NCI-H1694 treated with DMSO at 0.1 percent for 48 hours (cell line): ENCODE measurements around the gene BMPR1A.
A peak's percentile ranks its signal among the peaks of the same experiment; 100 is the strongest.

Experiments used
- DNase-seq: peaks from one replicate; lab custom pipeline; 2025; lab: John Stamatoyannopoulos, UW

The BMPR1A gene

DNA sequence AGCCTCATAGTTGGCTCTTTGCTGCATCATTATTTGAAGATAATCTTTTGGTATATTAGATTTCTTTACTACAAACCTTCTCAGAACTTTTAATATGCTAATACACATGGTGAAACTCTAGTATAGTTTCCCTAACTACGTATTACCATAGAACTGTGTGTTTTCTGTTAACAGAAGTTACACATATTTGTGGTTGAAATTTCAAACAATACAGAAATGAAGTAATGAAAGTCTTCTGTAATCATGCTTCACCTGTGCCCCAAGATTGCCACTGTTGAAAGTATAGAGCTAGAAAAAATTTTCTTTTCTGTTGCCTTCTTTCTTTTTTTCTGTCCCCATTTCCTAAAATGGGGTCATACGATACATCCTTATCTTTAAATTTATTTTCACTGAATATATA, 9.1 kb downstream of the BMPR1A start:
- no peak for DNase-seq

DNA sequence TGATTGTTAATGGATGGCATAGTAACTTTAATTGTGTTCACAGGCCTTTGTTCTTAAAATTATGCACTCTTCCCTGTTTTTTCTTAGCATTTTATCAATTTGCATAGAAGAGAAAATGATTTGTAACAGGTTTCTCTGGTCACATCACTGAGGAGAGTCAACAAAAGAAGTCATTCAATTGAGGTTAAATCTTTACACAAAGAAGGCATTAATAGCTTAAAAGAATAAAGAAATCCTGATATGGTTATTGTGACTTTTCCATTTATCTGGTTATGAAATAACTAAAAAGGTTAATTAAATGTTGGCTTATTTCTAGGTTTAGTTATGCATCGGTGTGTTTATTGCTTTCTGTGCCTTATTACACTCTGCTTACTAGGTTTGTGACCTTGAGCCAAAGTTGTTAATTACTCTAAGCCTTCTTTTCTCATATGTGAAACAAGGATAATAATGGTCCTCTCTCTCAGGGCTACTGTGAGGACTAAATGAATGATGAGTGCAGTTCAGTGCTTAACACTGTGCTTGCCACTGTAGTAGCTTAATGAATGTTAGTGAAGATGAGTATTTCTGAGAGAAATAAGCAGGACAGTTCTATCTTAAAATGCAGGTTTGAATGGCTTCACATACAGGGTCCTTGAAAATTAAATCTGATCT, 12.1 kb downstream of the BMPR1A start:
- no peak for DNase-seq

DNA sequence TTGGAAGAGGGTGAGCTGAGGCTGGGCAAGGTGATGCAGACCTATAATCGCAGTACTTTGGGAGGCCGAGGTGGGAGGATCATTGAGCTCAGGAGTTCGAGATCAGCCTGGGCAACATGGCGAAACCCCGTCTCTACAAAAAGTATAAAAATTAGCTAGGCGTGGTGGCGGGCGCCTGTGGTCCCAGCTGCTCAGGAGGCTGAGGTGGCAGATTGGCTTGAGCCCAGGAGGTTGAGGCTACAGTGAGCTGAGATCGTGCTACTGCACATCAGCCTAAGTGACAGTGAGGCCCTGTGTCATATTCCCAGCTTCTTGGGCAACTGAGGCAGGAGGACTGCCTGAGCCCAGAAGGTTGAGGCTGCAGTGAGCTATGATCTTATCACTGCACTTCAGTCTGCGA, 13.6 kb downstream of the BMPR1A start:
- DNase-seq, result no peak

GRCh38 chr10:86770412-86770960, 14.1 kb downstream of the BMPR1A start:
- no peak for DNase-seq

DNA sequence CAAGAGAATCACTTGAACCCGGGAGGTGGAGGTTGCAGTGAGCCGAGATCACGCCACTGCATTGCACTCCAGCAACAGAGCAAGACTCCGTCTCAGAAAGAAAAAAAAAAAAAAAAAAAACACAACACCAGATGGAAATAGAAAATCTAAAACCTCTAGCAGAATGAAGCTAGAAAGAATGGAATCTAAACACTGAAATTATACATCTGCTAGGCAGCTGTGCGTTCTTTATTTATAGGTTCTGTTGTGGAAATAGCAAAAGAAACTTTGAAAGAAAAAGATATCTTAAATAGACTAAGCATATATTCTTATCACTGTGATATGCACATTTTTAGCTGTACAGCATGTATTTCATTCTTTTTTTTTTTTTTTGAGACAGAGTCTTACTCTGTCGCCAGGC, 17.1 kb downstream of the BMPR1A start:
- peak; percentile 4 for DNase-seq

GRCh38 chr10:86775056-86775869, 18.8 kb downstream of the BMPR1A start:
- DNase-seq, result no peak

- DNase-seq, result no peak
Measured at GRCh38 chr10:86775870-86776180, 19.4 kb downstream of the BMPR1A start.

DNA sequence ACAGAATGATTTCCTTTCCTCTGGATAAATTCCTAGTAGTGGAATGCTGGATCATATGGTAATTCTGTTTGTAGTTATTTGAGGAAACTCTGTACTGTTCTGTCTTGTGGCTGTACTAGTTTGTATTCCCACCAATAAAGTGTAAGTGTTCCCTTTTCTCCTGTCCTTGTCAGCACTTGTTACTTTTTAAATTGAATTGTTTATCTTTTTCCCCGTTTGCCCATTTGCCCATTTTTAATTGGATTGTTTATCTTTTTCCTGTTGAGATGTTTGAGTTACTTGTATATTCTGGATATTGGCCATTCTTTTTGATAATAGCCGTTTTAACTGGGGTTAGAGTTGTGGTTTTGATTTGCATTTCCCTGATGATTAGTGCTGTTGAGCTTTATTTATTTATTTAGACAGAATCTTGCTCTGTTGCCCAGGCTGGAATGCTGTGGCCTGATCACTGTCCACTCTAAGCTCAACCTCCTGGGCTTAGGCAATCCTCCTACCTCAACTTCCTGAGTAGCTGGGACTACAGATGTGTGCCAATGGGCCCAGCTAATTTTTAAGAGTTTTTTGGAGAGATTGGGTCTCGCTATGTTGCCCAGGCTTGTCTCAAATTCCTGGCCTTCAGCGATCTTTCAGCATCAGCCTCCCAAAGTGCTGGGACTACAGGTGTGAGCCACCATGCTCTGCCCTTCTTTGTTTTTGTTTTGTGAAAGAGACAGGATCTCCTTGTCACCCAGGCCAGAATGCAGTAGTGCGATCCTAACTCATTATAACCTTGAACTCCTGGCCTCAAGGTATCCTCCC, 23.0 kb downstream of the BMPR1A start:
- no peak for DNase-seq

GRCh38 chr10:86782701-86783418, 26.4 kb downstream of the BMPR1A start:
- DNase-seq, result no peak

GRCh38 chr10:86785037-86785436, 28.6 kb downstream of the BMPR1A start:
- DNase-seq, result no peak

DNA sequence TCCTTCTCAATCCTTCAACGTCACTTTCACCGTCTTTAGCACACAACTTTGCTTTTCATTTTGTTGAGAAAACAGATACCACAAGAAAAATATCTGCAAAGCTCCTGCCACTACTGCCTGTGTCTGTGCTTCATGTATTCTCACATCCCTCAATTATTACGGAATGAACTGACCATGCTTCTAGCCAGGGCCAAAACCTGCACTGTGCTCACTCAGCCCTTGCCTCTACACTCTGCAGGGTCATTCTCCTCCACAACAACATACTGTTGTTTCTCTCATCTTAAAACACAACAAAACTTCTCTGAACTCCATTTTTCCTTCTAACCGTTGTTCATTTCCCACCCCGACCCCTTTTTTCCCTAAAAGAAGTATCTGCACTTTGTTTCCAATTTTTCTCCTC, 29.5 kb downstream of the BMPR1A start:
- DNase-seq, result no peak

DNA sequence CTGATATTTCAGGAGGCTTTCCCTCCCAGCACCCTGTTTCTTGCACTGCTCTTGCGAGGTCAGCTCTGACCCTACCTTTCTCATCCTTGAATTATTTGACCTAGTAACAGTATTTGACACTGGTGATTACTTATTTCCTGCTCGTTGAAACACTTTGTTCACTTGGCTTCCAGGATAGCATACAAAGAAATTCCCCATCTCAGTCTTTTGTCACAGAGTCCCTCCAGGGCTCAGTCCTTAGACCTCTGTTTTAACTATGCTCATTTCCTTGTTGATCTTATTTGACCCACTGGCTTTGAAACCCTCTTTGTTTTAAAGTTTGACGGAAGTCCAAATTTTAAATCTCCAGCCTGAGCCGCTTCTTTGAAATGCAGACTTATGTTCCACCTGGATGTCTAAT, 29.9 kb downstream of the BMPR1A start:
- no peak for DNase-seq

DNA sequence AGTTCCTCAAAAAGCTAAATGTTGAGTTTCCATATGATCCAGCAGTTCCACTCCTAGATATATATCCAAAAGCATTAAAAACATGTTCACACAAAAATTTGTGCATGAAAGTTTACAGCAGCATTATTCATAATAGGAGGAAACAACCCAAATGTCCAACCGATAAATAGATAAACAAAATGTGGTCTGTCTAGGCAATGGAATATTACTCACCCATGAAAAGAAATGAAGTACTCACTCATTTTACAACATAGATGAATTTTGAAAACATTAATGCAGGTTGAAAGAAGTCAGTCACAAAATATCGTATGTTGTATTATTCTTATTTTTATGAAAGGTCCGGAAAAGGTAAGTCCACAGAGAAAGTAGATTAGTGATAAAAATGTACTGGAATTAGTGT, 34.0 kb downstream of the BMPR1A start:
- DNase-seq, result no peak

GRCh38 chr10:86792461-86793167, 36.2 kb downstream of the BMPR1A start:
- no peak for DNase-seq

GRCh38 chr10:86793696-86794095, 37.3 kb downstream of the BMPR1A start:
- no peak for DNase-seq

DNA sequence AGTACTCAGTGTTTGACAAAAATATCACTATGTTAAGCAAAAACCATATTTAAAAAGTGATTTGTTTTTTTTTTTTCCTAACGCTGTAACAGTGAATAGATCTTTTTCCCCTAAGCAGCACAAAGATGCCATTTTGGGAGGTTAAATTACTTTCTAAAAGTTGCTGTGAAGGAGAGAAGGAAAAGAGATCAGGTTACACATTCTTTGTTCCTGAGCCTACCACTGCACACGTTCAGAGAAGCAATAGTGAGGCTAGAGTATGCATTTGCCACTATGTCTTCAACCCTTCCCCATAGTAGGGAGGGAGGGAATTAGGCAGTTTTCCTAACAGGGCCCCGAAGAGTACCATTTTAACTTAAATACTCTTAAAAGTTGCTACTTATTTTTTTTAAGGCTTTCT, 38.9 kb downstream of the BMPR1A start:
- DNase-seq, result no peak

GRCh38 chr10:86798025-86798424, 41.6 kb downstream of the BMPR1A start:
- DNase-seq, result no peak

- DNase-seq, result no peak
Measured at GRCh38 chr10:86798611-86799010, 42.2 kb downstream of the BMPR1A start.

DNA sequence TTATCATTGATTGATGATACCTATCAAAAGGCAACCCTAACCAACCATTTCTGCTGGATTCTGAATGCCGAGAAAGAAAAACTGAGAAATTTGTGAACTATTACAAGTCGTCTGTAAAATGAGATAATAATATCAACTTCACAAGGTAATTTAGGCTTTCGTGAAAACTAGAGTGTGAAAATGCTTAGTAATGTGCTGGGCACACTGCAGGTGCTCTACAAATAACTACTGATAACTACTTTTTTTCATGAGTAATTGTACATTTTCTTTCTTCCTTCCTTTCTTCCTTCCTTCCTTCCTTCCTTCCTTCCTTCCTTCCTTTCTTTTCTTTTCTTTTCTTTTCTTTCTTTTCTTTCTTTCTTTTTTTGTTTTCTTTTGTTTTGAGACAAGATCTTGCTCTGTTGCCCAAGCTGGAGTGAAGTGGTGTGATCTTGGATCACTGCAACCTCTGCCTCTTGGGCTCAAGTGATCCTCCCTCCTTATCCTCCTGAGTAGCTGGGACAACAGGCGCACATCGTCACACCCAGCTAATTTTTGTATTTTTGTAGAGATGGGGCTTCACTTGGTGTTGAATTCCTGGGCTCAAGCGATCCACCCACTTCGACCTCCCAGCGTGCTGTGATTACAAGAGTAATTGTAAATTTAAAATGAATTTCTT, 42.9 kb downstream of the BMPR1A start:
- no peak for DNase-seq

GRCh38 chr10:86801995-86802394, 45.6 kb downstream of the BMPR1A start:
- DNase-seq, result no peak
